KMS-11 (cell line): ENCODE results near the gene ACAD11.

Experiments
- H2AFZ ChIP-seq: fragments of 200-600 bp; sonication (generic); 2 replicates; pipeline ENCODE4 v1.6.1; 2016; ENCODE audit warnings: antibody characterized with exemption, mixed run types, low read depth
- H3K27ac ChIP-seq: fragments of 200-600 bp; sonication (generic); 2 replicates; pipeline ENCODE4 v1.6.1; 2016; ENCODE audit warnings: mild to moderate bottlenecking, mixed run types
- H3K27me3 ChIP-seq: fragments of 200-600 bp; sonication (generic); 2 replicates; pipeline ENCODE4 v1.6.1; 2017; ENCODE audit warnings: mild to moderate bottlenecking, low read depth, mixed run types, moderate library complexity; ENCODE audit not compliant: insufficient read depth
- H3K36me3 ChIP-seq: fragments of 200-600 bp; sonication (generic); 2 replicates; pipeline ENCODE4 v1.6.1; 2017; ENCODE audit warnings: mild to moderate bottlenecking, mixed run types; ENCODE audit not compliant: insufficient read depth
- H3K4me1 ChIP-seq: fragments of 200-600 bp; sonication (generic); 2 replicates; pipeline ENCODE4 v1.6.1; 2016; ENCODE audit warnings: mild to moderate bottlenecking, low read depth, mixed run types; ENCODE audit not compliant: poor library complexity, severe bottlenecking
- H3K4me2 ChIP-seq: fragments of 200-600 bp; sonication (generic); 2 replicates; pipeline ENCODE4 v1.7.0; 2016; ENCODE audit warnings: mild to moderate bottlenecking, mixed run types
- H3K4me3 ChIP-seq: fragments of 200-600 bp; sonication (generic); IDR thresholded peaks from 2 replicates; pipeline ENCODE4 v1.6.1; 2017; ENCODE audit warnings: low read depth, low read length, mixed read lengths; ENCODE audit not compliant: insufficient read depth
- H3K79me2 ChIP-seq: fragments of 200-600 bp; sonication (generic); 2 replicates; pipeline ENCODE4 v1.6.1; 2016; ENCODE audit warnings: low read depth, mixed run types; ENCODE audit not compliant: insufficient read depth
- H3K9ac ChIP-seq: fragments of 200-600 bp; sonication (generic); 2 replicates; pipeline ENCODE4 v1.6.1; 2016; ENCODE audit warnings: mild to moderate bottlenecking, mixed run types
- H4K20me1 ChIP-seq: fragments of 200-600 bp; sonication (generic); 2 replicates; pipeline ENCODE4 v1.6.1; 2016; ENCODE audit warnings: mild to moderate bottlenecking, mixed run types; ENCODE audit not compliant: insufficient read depth
- CTCF ChIP-seq: fragments of 200-600 bp; sonication (generic); conservative IDR thresholded peaks from 2 replicates; pipeline ENCODE4 v1.6.1; 2017; ENCODE audit warnings: low read depth, mild to moderate bottlenecking, antibody characterized with exemption, low read length, moderate library complexity, mixed read lengths

The ACAD11 gene

DNA sequence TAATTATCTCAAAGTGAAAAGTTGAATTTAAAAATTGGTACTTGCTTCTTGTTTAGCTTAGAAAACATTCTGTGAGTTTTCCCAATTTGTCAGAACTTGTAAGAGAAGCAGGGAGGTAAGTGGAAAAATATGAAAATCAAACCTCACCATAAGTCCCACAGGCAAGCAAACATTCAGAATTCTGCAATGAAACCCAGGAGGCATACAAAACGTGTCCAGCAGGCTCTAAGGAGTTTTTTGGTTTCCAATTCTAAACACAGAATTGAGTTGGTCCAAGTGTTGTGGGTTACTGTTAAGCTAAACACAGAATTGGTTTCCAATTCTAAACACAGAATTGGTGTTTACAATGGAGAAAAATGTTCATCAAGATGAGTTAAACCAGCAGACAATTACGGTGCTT, 89.6 kb downstream of the ACAD11 start:
- no peak overlapping the region for H3K9ac ChIP-seq
- H4K20me1 ChIP-seq = no peaks in the 10 kb centered on the region
- no peak overlapping the region for H3K4me3 ChIP-seq
- no peaks in the 10 kb centered on the region for H3K79me2 ChIP-seq
- H3K27me3 ChIP-seq = no peaks in the 10 kb centered on the region
- peak overlapping the region; percentile 79 for H3K4me2 ChIP-seq
- H3K27ac ChIP-seq = peak overlapping the region; percentile 84
- H3K4me1 ChIP-seq = peaks cover 58% of the 10 kb centered on the region
- H3K36me3 ChIP-seq = no peaks in the 10 kb centered on the region
- no peak for TF ChIP-seq CTCF
- H2AFZ ChIP-seq = no peak overlapping the region; the same call in 1 of the 2 replicates

- H3K36me3 ChIP-seq = no peaks in the 10 kb centered on the region
- no peaks in the 10 kb centered on the region for H4K20me1 ChIP-seq
- H3K79me2 ChIP-seq = no peaks in the 10 kb centered on the region
- peak overlapping the region; percentile 51 for H2AFZ ChIP-seq
- peak overlapping the region; percentile 41; the same call in 1 of the 2 replicates for H3K9ac ChIP-seq
- peak overlapping the region; percentile 84 for H3K27ac ChIP-seq
- no peak for TF ChIP-seq CTCF
- no peaks in the 10 kb centered on the region for H3K27me3 ChIP-seq
- H3K4me3 ChIP-seq = no peak overlapping the region
- peak overlapping the region; percentile 79 for H3K4me2 ChIP-seq
- H3K4me1 ChIP-seq = peaks cover 58% of the 10 kb centered on the region
These were observed 90.0 kb downstream of the ACAD11 start for GRCh38 chr3:132569580-132569979.

- Histone ChIP-seq H3K9ac (peak overlapping the region; percentile 41), H3K4me2 (peak overlapping the region; percentile 79), H3K36me3 (no peaks in the 10 kb centered on the region), H3K4me3 (no peak overlapping the region), H3K4me1 (peaks cover 58% of the 10 kb centered on the region), H4K20me1 (no peaks in the 10 kb centered on the region), H3K27ac (peak overlapping the region; percentile 84), H3K27me3 (no peaks in the 10 kb centered on the region), H3K79me2 (no peaks in the 10 kb centered on the region), H2AFZ (peak overlapping the region; percentile 51)
- TF ChIP-seq CTCF = no peak
These were observed 90.5 kb downstream of the ACAD11 start for GRCh38 chr3:132569153-132569552.

GRCh38 chr3:132568422-132568821, 91.2 kb downstream of the ACAD11 start:
- Histone ChIP-seq H3K27me3 (no peaks in the 10 kb centered on the region), H3K4me1 (peaks cover 58% of the 10 kb centered on the region), H4K20me1 (no peaks in the 10 kb centered on the region), H3K4me2 (peak overlapping the region; percentile 79), H3K79me2 (no peaks in the 10 kb centered on the region), H3K36me3 (no peaks in the 10 kb centered on the region), H3K9ac (peak overlapping the region; percentile 41), H3K4me3 (peak overlapping the region; percentile 30), H3K27ac (peak overlapping the region; percentile 84), H2AFZ (peak overlapping the region; percentile 51; the same call in 1 of the 2 replicates)
- no peak for TF ChIP-seq CTCF
